ENCODE measurements around the gene CNTNAP1. TPM values are rescaled to one million over a fixed set of nuclear protein-coding genes. Genes with fewer than 3 reads are reported as not detected.

Gene CNTNAP1
- total RNA-seq, 1 donor from 2014 or later, result 15.1 TPM

- Histone ChIP-seq H3K9ac (no peak overlapping the region), H3K36me3 (no peaks in the 10 kb centered on the region), H3K79me2 (ENCODE audit: low read depth) (no peaks in the 10 kb centered on the region), H4K20me1 (ENCODE audit: low read depth) (no peaks in the 10 kb centered on the region), H2AFZ (replicated peaks) (no peak overlapping the region), H3K4me3 (no peak overlapping the region), H3K27me3 (no peaks in the 10 kb centered on the region), H3K4me1 (no peaks in the 10 kb centered on the region), H3K27ac (no peak overlapping the region), H3K4me2 (no peak overlapping the region), H3F3A (ENCODE audit: low read depth) (peaks cover 3% of the 10 kb centered on the region), H3K9me3 (ENCODE audit: low read depth) (no peaks in the 10 kb centered on the region)
- no peak for DNase-seq (ENCODE audit: low spot score)
- H3K27ac Mint-ChIP-seq, result no peak overlapping the region
- no peak overlapping the region for H3K4me3 Mint-ChIP-seq
- no peaks in the 10 kb centered on the region for H3K4me1 Mint-ChIP-seq
- H3K27me3 Mint-ChIP-seq (ENCODE audit: insufficient read depth, low read depth), result peaks cover 2% of the 10 kb centered on the region
- no peaks in the 10 kb centered on the region for H3K9me3 Mint-ChIP-seq
- TF ChIP-seq CTCF (IDR thresholded peaks at IDR 0.05), result no peak
- no peak for TF ChIP-seq EZH2phosphoT487 (IDR thresholded peaks at IDR 0.05)
- no peak for TF ChIP-seq EZH2 (IDR thresholded peaks at IDR 0.05)
- peaks cover 24% of the 10 kb centered on the region for H3K36me3 Mint-ChIP-seq
Measured at GRCh38 chr17:42709561-42709960, 27.2 kb downstream of the CNTNAP1 start.

- Mint-ChIP-seq H3K9me3 (no peaks in the 10 kb centered on the region), H3K27me3 (ENCODE audit: insufficient read depth, low read depth) (no peaks in the 10 kb centered on the region), H3K4me1 (no peaks in the 10 kb centered on the region), H3K36me3 (peaks cover 30% of the 10 kb centered on the region), H3K4me3 (no peak overlapping the region), H3K27ac (no peak overlapping the region)
- Histone ChIP-seq H3K4me1 (no peaks in the 10 kb centered on the region), H3K4me2 (no peak overlapping the region), H2AFZ (replicated peaks) (no peak overlapping the region), H3K79me2 (ENCODE audit: low read depth) (no peaks in the 10 kb centered on the region), H3K9ac (no peak overlapping the region), H3K27me3 (no peaks in the 10 kb centered on the region), H3K27ac (no peak overlapping the region), H3K36me3 (peaks cover 9% of the 10 kb centered on the region), H4K20me1 (ENCODE audit: low read depth) (no peaks in the 10 kb centered on the region), H3F3A (ENCODE audit: low read depth) (peaks cover 14% of the 10 kb centered on the region), H3K4me3 (no peak overlapping the region), H3K9me3 (ENCODE audit: low read depth) (no peaks in the 10 kb centered on the region)
- peak; percentile 83 for DNase-seq (ENCODE audit: low spot score)
- TF ChIP-seq CTCF (IDR thresholded peaks at IDR 0.05) (peak; percentile 81), EZH2 (IDR thresholded peaks at IDR 0.05) (no peak)
Measured at GRCh38 chr17:42720996-42721583, 38.8 kb downstream of the CNTNAP1 start.

GRCh38 chr17:42723636-42724035, 41.3 kb downstream of the CNTNAP1 start:
- Histone ChIP-seq H3K36me3 (peaks cover 6% of the 10 kb centered on the region), H3K4me2 (no peak overlapping the region), H3K27me3 (no peaks in the 10 kb centered on the region), H3K4me1 (no peaks in the 10 kb centered on the region), H3K79me2 (ENCODE audit: low read depth) (no peaks in the 10 kb centered on the region), H3K27ac (no peak overlapping the region), H3K9ac (no peak overlapping the region), H4K20me1 (ENCODE audit: low read depth) (no peaks in the 10 kb centered on the region), H3K9me3 (ENCODE audit: low read depth) (no peaks in the 10 kb centered on the region), H3F3A (ENCODE audit: low read depth) (peaks cover 10% of the 10 kb centered on the region), H2AFZ (replicated peaks) (no peak overlapping the region), H3K4me3 (no peak overlapping the region)
- TF ChIP-seq EZH2phosphoT487 (IDR thresholded peaks at IDR 0.05) (no peak), CTCF (IDR thresholded peaks at IDR 0.05) (no peak), EZH2 (IDR thresholded peaks at IDR 0.05) (no peak)
- Mint-ChIP-seq H3K9me3 (no peaks in the 10 kb centered on the region), H3K4me3 (no peak overlapping the region), H3K27me3 (ENCODE audit: insufficient read depth, low read depth) (no peaks in the 10 kb centered on the region), H3K36me3 (peaks cover 14% of the 10 kb centered on the region), H3K27ac (no peak overlapping the region), H3K4me1 (no peaks in the 10 kb centered on the region)
- DNase-seq (ENCODE audit: low spot score), result no peak
